Umbilical cord (tissue), 2 donors: ENCODE results near the gene DOP1A. TPM values are rescaled to one million over a fixed set of nuclear protein-coding genes. Genes with fewer than 3 reads are reported as not detected.
A peak's percentile ranks its signal among the peaks of the same experiment; 100 is the strongest.
"Not testable (repeated sequence)": the region's sequence is repeated elsewhere in the genome, so short reads cannot be mapped to it uniquely, and the experiment has no call there.

Source experiments
- DNase-seq: peaks from one replicate; pipeline ENCODE4 v3.0.0-alpha.2; 2015; ENCODE audit warnings: low spot score
- total RNA-seq: library from RNA; depleted of rRNA; stranded (reverse); fragments of >200 nt; gene quantifications from one replicate; pipeline ENCODE4 v1.2.3, GENCODE V29; 2014; ENCODE audit warnings: low replicate concordance; ENCODE audit not compliant: insufficient read depth

DOP1A gene
- total RNA-seq, 1 donor from 2014 or later: 31.8 TPM

DNA sequence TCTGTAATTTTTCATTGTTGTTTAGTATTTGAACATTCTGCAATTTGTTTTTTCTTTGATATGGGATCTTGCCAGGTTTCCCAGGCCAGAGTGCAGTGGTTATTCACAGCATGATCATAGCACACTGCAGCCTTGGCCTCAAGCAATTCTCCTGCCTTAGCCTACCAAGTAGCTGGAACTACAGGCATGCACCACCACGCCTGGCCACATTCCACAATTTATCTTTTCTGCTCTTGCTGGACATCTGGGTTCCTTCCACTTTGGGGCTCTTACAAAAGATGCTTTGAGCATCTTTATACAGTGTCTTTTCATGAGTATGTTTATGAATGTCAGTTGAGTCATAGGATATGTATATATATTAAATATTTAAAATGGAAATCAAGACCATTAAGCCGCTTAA, 83.6 kb downstream of the DOP1A start:
- DNase-seq: no peak

DNA sequence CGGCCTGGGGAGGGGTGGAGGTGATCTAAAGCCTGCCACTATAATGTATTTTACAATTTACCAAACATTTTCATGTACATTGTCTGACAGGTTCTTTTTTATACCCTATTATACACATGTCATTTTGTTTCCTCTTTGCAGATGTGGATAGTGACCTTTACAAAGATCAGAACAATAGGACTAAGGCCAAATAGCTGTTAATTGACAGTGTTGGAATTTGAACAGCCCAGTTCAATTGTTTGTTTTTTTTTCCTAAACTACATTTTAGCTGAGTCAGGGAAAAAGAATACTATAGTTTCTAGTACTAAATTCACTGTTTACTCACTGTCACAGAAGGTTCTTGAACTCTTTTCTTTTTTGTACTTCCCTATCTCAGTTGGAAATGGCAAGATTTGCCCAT, 85.4 kb downstream of the DOP1A start:
- DNase-seq: no peak

DNA sequence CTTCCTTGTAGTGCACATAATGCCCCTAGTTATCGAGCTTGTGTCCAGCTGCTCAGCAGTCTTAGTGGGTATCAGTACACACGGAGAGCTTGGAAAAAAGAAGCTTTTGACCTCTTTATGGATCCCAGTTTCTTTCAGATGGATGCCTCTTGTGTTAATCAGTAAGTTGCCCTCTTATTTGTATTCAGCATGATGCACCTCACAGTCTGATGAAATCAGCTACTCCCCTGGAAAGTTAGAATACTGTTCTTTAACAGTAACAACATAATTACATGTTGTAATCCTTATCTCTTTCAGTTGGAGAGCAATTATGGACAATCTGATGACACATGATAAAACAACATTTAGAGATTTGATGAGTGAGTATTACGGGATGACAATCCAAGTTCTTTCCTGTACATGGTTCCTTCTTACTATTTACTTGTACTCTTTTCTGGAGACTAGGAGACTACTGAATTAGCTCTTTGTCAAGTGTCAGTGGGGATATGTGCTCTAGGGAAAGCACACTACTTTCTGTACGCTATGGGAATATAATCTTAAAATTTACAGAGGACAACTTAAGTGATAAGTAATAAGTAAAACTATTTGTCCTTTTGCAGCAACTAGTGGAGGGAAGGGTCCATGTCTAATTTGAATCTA, 86.5 kb downstream of the DOP1A start:
- DNase-seq: no peak

- DNase-seq: no peak
These were observed 88.3 kb downstream of the DOP1A start for GRCh38 chr6:83155794-83156193.

DNA sequence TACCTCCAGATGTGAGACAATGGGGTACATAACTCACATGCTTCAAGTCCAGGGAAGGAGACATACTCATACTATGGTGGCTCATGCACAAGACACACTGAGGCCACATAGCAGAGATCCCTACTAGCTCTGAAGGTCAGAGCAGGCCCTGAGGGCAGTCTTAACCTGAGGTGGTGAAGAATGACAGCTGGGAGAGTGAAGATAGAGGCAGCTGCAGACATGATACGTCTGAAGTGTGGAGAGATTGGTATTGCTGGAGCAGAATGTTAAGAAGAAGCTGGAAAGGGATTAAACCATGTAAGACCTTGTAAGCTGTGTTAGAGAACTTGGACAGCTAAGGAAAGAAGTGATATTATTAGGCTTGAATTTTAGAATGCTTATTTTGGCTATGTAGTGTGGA, 92.7 kb downstream of the DOP1A start:
- DNase-seq: no peak

DNA sequence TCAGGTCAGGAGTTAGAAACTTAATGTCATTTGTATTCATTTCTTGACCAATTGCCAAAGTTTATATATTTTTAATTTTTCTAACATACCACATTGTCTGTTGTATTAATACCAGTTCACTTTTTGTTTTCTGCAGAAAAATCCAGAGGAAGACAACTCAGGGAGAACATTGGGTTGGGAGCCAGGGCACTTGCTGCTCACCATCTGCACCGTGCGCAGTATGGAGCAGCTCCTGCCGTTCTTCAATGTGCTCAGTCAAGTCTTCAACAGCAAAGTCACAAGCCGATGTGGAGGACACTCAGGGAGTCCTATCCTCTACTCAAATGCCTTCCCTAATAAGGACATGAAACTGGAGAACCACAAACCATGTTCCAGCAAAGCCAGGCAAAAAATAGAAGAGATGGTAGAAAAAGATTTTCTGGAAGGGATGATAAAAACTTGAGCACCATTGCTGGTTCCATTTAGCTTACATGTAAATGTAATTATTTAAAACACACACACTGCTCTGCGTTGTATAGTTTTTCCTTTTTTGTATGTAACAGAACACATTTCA, 100.3 kb downstream of the DOP1A start:
- DNase-seq: no peak

DNA sequence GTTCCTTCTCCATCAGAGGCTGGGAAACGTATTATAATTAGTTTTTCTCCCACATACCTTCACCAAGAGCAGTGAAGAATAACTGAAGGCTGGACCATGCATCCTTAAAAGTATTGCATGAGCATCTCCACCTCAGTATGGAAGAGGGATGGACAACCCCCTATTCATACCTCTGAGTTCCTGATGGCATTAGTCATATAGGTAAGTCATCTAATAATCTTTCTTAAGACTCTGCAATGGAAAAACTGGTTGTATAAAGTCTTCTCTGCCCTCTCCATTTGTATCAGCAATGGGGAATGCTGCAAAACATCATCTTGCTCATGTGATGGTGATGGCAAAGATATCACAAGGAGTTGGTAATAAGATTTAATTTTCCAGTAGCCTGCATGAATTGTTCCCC, 101.1 kb downstream of the DOP1A start:
- no peak for DNase-seq

GRCh38 chr6:83169106-83169505, 101.6 kb downstream of the DOP1A start:
- DNase-seq: no peak

GRCh38 chr6:83169511-83169910, 102.0 kb downstream of the DOP1A start:
- DNase-seq: peak; percentile 80

DNA sequence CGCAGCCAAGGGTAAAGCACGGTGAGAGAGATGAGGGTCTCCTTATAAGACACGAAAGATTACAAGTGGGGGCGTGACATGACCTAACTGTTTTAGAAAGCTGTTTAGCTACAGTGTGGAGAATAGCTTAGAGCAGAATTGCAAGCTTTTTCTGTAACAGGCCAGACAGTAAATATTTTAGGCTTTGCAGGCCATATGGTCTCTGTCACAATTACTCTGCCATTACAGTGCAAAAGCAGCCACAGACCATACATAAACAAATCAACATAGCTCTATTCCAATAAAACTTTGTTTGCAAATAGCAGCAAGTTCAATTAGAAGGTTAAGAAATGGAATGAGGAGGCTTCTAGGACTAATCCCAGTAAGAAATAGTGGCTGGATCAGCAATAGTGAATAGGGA, 108.8 kb downstream of the DOP1A start:
- peak; percentile 79 for DNase-seq

DNA sequence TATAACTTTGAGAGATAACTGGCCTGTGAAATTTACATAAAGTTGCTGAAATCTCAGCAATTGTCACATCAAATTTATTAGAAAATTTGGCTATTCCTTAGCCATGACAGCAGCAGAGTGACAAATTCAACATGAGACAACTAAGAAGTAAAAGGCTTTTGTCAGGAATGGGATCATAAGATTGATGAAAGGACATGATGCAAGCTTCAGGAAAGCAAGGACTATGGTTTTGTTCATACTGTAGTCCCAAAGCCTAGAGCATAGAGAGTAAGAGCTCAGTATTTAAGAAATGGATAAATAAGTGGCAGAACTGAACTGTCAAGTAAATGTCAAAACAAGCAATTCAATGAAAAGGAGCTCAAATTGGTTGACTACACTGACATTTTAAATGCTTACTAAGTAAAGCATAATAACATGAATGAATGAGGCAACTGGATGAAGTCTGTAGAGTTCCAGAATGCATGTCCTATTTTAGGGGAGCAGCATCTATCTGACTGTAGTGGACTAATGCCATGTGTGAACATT, 113.0 kb downstream of the DOP1A start:
- DNase-seq: no peak

DNA sequence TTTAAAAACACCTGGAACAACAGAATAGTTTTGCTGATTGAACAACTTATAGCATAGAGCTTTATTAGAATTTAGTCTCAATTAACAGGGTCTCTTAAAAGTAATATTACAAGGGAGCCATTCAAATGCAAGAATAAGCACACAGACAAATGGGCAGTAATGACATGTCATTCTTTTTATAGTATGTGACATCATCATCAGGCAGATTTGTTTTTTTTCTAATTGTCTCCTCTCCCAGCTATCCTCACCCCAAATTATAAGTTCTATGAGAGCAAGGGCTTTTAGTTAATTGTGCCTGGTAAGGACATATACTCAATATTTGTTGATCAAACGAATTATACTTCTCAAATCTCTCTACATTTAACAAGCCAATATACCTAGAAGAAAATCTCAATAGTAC, 114.6 kb downstream of the DOP1A start:
- no peak for DNase-seq

DNA sequence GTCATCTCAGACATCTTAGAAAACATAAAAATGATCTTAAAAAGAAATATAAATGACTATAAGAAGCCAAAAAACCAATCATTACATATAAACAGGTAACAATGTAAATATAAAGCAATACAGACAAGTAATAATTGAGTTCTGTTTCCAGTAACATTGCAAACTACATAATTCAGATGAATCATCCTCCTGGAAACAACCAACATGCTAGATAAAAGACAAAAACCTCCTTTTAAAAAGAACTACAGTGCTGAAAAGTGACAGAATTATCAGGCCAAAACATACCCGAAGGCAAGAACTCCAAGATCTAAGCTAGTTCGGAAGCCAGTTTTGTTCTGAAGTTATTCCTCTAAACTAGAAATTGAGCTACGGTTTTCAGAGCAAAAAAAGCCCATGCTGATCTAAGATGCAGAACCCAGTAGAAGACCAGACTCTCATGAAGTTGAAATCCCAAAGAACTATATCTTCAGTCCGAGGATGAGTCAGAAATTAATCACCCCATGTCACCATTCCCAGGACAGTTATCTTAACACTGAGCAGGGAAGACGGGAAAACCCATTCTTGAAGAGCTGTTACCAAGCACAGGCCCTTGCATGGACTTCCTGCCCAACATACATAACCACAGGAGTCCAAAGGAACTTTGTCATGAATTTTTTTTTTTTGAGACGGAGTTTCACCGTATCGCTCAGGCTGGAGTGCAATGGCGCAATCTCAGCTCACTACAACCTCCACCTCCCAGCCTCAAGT, 115.8 kb downstream of the DOP1A start:
- DNase-seq: peak; percentile 88

- DNase-seq: no peak
These were observed 117.6 kb downstream of the DOP1A start for GRCh38 chr6:83185096-83185495.

DNA sequence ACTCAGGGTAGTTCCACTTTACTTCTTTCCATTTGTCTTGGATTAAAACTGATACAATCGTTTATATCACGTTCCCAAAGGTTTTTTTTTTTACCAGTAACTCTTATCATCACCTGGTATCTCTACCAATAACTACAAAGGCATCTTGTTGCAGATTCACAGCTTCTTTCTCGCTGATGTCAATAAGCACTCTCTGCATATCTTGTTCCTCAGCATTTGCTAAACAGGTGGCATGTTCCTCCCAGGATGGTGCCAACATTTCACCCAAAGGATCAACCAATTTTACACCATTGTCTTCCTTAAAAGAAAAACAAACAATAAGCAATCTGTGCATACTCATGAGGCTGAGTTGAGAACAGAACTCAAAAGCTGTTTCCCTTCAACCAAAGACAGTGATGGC, 121.0 kb downstream of the DOP1A start:
- no peak for DNase-seq

GRCh38 chr6:83190626-83191025, 123.2 kb downstream of the DOP1A start:
- peak; percentile 34 for DNase-seq

DNA sequence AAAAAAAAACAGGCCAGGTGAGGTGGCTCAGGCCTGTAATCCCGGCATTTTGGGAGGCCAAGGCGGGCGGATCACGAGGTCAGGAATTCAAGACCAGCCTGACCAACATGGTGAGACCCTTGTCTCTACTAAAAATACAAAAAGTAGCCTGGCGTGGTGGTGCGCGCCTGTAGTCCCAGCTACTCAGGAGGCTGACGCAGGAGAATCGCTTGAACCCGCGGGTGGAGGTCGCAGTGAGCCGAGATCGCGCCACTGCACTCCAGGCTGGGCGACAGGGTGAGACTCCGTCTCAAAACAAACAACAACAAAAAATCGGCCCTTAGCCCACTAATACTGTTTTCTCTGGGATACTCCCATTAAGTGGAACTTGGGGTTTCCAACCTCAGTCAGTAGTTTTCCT, 124.5 kb downstream of the DOP1A start:
- not testable (repeated sequence) for DNase-seq

DNA sequence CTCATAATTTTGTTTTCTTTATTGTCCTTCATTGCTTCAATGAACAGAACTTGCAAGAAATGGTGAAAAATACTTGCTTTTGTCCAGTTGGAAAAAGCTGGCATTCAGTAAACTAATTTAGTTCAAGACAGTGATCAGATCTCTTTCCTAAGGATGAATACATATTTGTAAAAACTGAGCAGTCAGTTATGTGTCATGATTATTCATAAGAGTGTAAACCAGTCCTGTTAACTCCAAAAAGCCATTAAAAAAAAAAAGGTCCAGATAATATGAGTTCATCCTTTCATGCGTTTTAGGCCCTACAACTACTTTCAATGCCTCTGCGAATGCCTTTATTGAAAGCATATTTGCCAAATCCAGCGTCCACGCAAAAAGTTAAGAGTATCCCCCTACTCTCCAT, 125.0 kb downstream of the DOP1A start:
- DNase-seq: peak; percentile 31

- peak; percentile 93 for DNase-seq
These were observed 125.6 kb downstream of the DOP1A start, which contains the start of the genes PGM3 and RWDD2A for GRCh38 chr6:83192871-83193746. Gene PGM3 (minus strand): TSS chr6:83193265. CDS start chr6:83191012, 2,253 bp downstream. Gene RWDD2A (plus strand): TSS chr6:83193357. CDS start chr6:83194452, 1,095 bp downstream.

GRCh38 chr6:83193747-83194566, 126.5 kb downstream of the DOP1A start:
- DNase-seq: peak; percentile 26
